ENCODE measurements around the gene PAPPA2.

Gene PAPPA2

DNA sequence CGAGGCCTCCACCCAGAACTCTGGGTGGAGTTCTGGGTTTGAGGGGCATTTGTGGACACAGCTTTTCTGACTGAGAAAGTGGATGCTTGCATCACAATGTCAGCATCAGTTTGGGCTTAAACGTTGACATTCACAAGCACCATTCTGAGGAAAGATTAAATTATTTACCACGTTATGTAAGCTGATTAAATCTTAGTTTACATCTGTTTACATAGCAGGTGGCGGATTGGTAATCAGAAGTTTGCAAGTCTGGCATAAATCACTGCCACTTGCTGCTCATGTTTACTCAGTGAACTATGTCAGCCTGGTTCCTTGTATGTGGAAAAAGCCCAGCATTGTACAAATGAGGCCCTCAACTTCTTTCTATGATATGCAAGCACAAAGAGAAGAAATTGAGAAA, 310.1 kb downstream of the PAPPA2 start:
- TF ChIP-seq, protein P1, sequence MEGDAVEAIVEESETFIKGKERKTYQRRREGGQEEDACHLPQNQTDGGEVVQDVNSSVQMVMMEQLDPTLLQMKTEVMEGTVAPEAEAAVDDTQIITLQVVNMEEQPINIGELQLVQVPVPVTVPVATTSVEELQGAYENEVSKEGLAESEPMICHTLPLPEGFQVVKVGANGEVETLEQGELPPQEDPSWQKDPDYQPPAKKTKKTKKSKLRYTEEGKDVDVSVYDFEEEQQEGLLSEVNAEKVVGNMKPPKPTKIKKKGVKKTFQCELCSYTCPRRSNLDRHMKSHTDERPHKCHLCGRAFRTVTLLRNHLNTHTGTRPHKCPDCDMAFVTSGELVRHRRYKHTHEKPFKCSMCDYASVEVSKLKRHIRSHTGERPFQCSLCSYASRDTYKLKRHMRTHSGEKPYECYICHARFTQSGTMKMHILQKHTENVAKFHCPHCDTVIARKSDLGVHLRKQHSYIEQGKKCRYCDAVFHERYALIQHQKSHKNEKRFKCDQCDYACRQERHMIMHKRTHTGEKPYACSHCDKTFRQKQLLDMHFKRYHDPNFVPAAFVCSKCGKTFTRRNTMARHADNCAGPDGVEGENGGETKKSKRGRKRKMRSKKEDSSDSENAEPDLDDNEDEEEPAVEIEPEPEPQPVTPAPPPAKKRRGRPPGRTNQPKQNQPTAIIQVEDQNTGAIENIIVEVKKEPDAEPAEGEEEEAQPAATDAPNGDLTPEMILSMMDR (IDR thresholded peaks at IDR 0.05; ENCODE audit: insufficient read depth, low read length, poor library complexity, severe bottlenecking): no peak
- TF ChIP-seq EZH2phosphoT487 (conservative IDR thresholded peaks at IDR 0.05; ENCODE audit: low read length): no peak
- Histone ChIP-seq H4K20me1 (ENCODE audit: low read depth, low read length) (no peaks in the 10 kb centered on the region), H3K9me3 (ENCODE audit: insufficient read depth, low read length) (no peaks in the 10 kb centered on the region), H3K79me2 (ENCODE audit: insufficient read depth, low read length) (no peaks in the 10 kb centered on the region), H3K36me3 (ENCODE audit: low read length) (no peaks in the 10 kb centered on the region), H3K4me3 (ENCODE audit: insufficient read depth, low read length, poor library complexity, severe bottlenecking) (no peak overlapping the region), H3K4me2 (ENCODE audit: low read depth, low read length, poor library complexity, severe bottlenecking) (no peak overlapping the region), H3K27me3 (ENCODE audit: low read length) (no peaks in the 10 kb centered on the region), H3K9ac (ENCODE audit: low read length) (no peak overlapping the region), H3K9me2 (replicated peaks; ENCODE audit: insufficient read depth, low read length) (no peaks in the 10 kb centered on the region), H3F3A (ENCODE audit: insufficient read depth) (no peaks in the 10 kb centered on the region), H2AFZ (ENCODE audit: low read depth, low read length, severe bottlenecking) (no peak overlapping the region), H3K27ac (ENCODE audit: low read depth, low read length) (no peak overlapping the region)

GRCh38 chr1:176774224-176774623, 311.2 kb downstream of the PAPPA2 start:
- Histone ChIP-seq H4K20me1 (ENCODE audit: low read depth, low read length) (no peaks in the 10 kb centered on the region), H3K27ac (ENCODE audit: low read depth, low read length) (no peak overlapping the region), H3K4me3 (ENCODE audit: insufficient read depth, low read length, poor library complexity, severe bottlenecking) (no peak overlapping the region), H2AFZ (ENCODE audit: low read depth, low read length, severe bottlenecking) (no peak overlapping the region), H3K36me3 (ENCODE audit: low read length) (no peaks in the 10 kb centered on the region), H3F3A (ENCODE audit: insufficient read depth) (no peaks in the 10 kb centered on the region), H3K9me3 (ENCODE audit: insufficient read depth, low read length) (no peaks in the 10 kb centered on the region), H3K79me2 (ENCODE audit: insufficient read depth, low read length) (no peaks in the 10 kb centered on the region), H3K9me2 (replicated peaks; ENCODE audit: insufficient read depth, low read length) (no peaks in the 10 kb centered on the region), H3K27me3 (ENCODE audit: low read length) (no peaks in the 10 kb centered on the region), H3K9ac (ENCODE audit: low read length) (no peak overlapping the region), H3K4me2 (ENCODE audit: low read depth, low read length, poor library complexity, severe bottlenecking) (no peak overlapping the region)
- TF ChIP-seq EZH2phosphoT487 (conservative IDR thresholded peaks at IDR 0.05; ENCODE audit: low read length): no peak
- TF ChIP-seq, protein P1 (IDR thresholded peaks at IDR 0.05; ENCODE audit: insufficient read depth, low read length, poor library complexity, severe bottlenecking): no peak

GRCh38 chr1:176775378-176775777, 312.4 kb downstream of the PAPPA2 start:
- H3K9ac ChIP-seq (ENCODE audit: low read length): no peak overlapping the region
- H3K4me3 ChIP-seq (ENCODE audit: insufficient read depth, low read length, poor library complexity, severe bottlenecking): no peak overlapping the region
- H3F3A ChIP-seq (ENCODE audit: insufficient read depth): no peaks in the 10 kb centered on the region
- H3K9me3 ChIP-seq (ENCODE audit: insufficient read depth, low read length): no peaks in the 10 kb centered on the region
- H3K27ac ChIP-seq (ENCODE audit: low read depth, low read length): no peak overlapping the region
- H2AFZ ChIP-seq (ENCODE audit: low read depth, low read length, severe bottlenecking): no peak overlapping the region
- no peaks in the 10 kb centered on the region for H3K9me2 ChIP-seq (replicated peaks; ENCODE audit: insufficient read depth, low read length)
- TF ChIP-seq, protein P1 (IDR thresholded peaks at IDR 0.05; ENCODE audit: insufficient read depth, low read length, poor library complexity, severe bottlenecking): no peak
- no peak for TF ChIP-seq EZH2phosphoT487 (conservative IDR thresholded peaks at IDR 0.05; ENCODE audit: low read length)
- H3K79me2 ChIP-seq (ENCODE audit: insufficient read depth, low read length): no peaks in the 10 kb centered on the region
- no peaks in the 10 kb centered on the region for H4K20me1 ChIP-seq (ENCODE audit: low read depth, low read length)
- H3K36me3 ChIP-seq (ENCODE audit: low read length): no peaks in the 10 kb centered on the region
- no peak overlapping the region for H3K4me2 ChIP-seq (ENCODE audit: low read depth, low read length, poor library complexity, severe bottlenecking)
- no peaks in the 10 kb centered on the region for H3K27me3 ChIP-seq (ENCODE audit: low read length)
